Neural cell (in vitro differentiated cells): Measurements from ENCODE around the gene ACTL9. TPM values are rescaled to one million over a fixed set of nuclear protein-coding genes. Genes with fewer than 3 reads are reported as not detected.

Experiments
- H2AFZ ChIP-seq: fragments of 200-600, 300-800 bp; sonication (generic), shearing (Covaris generic); 2 replicates; pipeline ENCODE4 v1.6.0; 2014; ENCODE audit warnings: low read depth, mild to moderate bottlenecking, antibody characterized with exemption, low read length, moderate library complexity
- H3F3A ChIP-seq: fragments of 200-600 bp; shearing (Covaris generic); 2 replicates; pipeline ENCODE4 v1.6.1; 2016; ENCODE audit warnings: mild to moderate bottlenecking, moderate library complexity, mixed read lengths, antibody characterized with exemption, low read length; ENCODE audit not compliant: insufficient read depth, poor library complexity, severe bottlenecking
- H3K27ac ChIP-seq: fragments of 200-600, 300-800 bp; sonication (generic), shearing (Covaris generic); 2 replicates; pipeline ENCODE4 v1.5.1; 2014; ENCODE audit warnings: mild to moderate bottlenecking, low read length, moderate library complexity
- H3K27me3 ChIP-seq: fragments of 300-800, 200-600 bp; sonication (generic), shearing (Covaris generic); 2 replicates; pipeline ENCODE4 v1.6.0; 2014; ENCODE audit warnings: mild to moderate bottlenecking, low read depth, low read length, moderate library complexity; ENCODE audit not compliant: insufficient read depth
- H3K36me3 ChIP-seq: fragments of 300-800, 200-600 bp; sonication (generic), shearing (Covaris generic); 2 replicates; pipeline ENCODE4 v1.5.1; 2014; ENCODE audit warnings: mild to moderate bottlenecking, antibody characterized with exemption, low read length, moderate library complexity; ENCODE audit not compliant: insufficient read depth
- H3K4me2 ChIP-seq: fragments of 300-800, 200-600 bp; sonication (generic), shearing (Covaris generic); 2 replicates; pipeline ENCODE4 v1.6.0; 2014; ENCODE audit warnings: mild to moderate bottlenecking, low read length
- H3K4me3 ChIP-seq: fragments of 300-800, 200-600 bp; sonication (generic), shearing (Covaris generic); 2 replicates; pipeline ENCODE4 v1.5.1; 2014; ENCODE audit warnings: mild to moderate bottlenecking, low read length, moderate library complexity
- H3K79me2 ChIP-seq: fragments of 200-600 bp; shearing (Covaris generic); replicated peaks from 2 replicates; pipeline ENCODE4 v1.6.0; 2014; ENCODE audit warnings: mild to moderate bottlenecking, low read length, moderate library complexity; ENCODE audit not compliant: insufficient read depth
- H3K9ac ChIP-seq: fragments of 300-800, 200-600 bp; sonication (generic), shearing (Covaris generic); 2 replicates; pipeline ENCODE4 v1.6.1; 2016; ENCODE audit warnings: mild to moderate bottlenecking, low read length, mixed read lengths
- H3K9me2 ChIP-seq: fragments of 200-600 bp; shearing (Covaris generic); 2 replicates; pipeline ENCODE4 v1.6.1; 2016; ENCODE audit warnings: mild to moderate bottlenecking, low read length, mixed read lengths; ENCODE audit not compliant: insufficient read depth
- H3K9me3 ChIP-seq: fragments of 200-600, 300-800 bp; sonication (generic), shearing (Covaris generic); 2 replicates; pipeline ENCODE4 v1.6.1; 2016; ENCODE audit warnings: mild to moderate bottlenecking, mixed run types, low read length, moderate library complexity, mixed read lengths
- H4K20me1 ChIP-seq: fragments of 200-600 bp; shearing (Covaris generic); 2 replicates; pipeline ENCODE4 v1.6.1; 2016; ENCODE audit warnings: mild to moderate bottlenecking, mixed run types; ENCODE audit not compliant: insufficient read depth
- CTCF ChIP-seq: fragments of 450-650 bp; IDR thresholded peaks from 2 replicates; pipeline ENCODE4 v1.5.1; 2014; ENCODE audit warnings: antibody characterized with exemption, mild to moderate bottlenecking, moderate library complexity; ENCODE audit not compliant: poor library complexity, severe bottlenecking
- EP300 ChIP-seq: fragments of 450-650 bp; conservative IDR thresholded peaks from 2 replicates; pipeline ENCODE4 v1.6.1; 2014; ENCODE audit warnings: antibody characterized with exemption, mild to moderate bottlenecking, moderate library complexity; ENCODE audit not compliant: poor library complexity, severe bottlenecking
- EZH2 ChIP-seq: fragments of 200-600, 300-800 bp; shearing (Covaris generic), sonication (generic); IDR thresholded peaks from 2 replicates; pipeline ENCODE4 v1.6.1; 2014; ENCODE audit warnings: antibody characterized with exemption, low read length, borderline replicate concordance, mild to moderate bottlenecking; ENCODE audit not compliant: insufficient read depth, poor library complexity, severe bottlenecking
- MXI1 ChIP-seq: fragments of 450-650 bp; conservative IDR thresholded peaks from 2 replicates; pipeline ENCODE4 v1.6.1; 2014; ENCODE audit warnings: antibody characterized with exemption, mild to moderate bottlenecking; ENCODE audit not compliant: poor library complexity, severe bottlenecking
- POLR2AphosphoS5 ChIP-seq: IDR thresholded peaks from 2 replicates; pipeline ENCODE4 v1.6.1; 2012
- REST ChIP-seq: IDR thresholded peaks from 2 replicates; pipeline ENCODE4 v1.6.1; 2012; ENCODE audit warnings: borderline replicate concordance
- SMC3 ChIP-seq: fragments of 450-650 bp; conservative IDR thresholded peaks from 2 replicates; pipeline ENCODE4 v1.6.1; 2014; ENCODE audit warnings: antibody characterized with exemption, mild to moderate bottlenecking, moderate library complexity; ENCODE audit not compliant: poor library complexity
- TAF1 ChIP-seq: IDR thresholded peaks from 2 replicates; pipeline ENCODE4 v1.6.1; 2012; ENCODE audit warnings: low read depth
- polyA plus RNA-seq: library from polyadenylated mRNA; depleted of rRNA; stranded (reverse); fragments of >200 nt; gene quantifications from 2 replicates; pipeline ENCODE4 v1.2.3, GENCODE V29; 2014

Gene ACTL9
- polyA plus RNA-seq, 1 donor from 2014 or later: not detected

- Histone ChIP-seq H3K4me2 (no peak overlapping the region), H3K9me3 (no peaks in the 10 kb centered on the region), H2AFZ (no peak overlapping the region), H3K27me3 (no peaks in the 10 kb centered on the region), H3K9ac (no peak overlapping the region), H3K27ac (no peak overlapping the region), H4K20me1 (no peaks in the 10 kb centered on the region), H3K79me2 (no peaks in the 10 kb centered on the region), H3K9me2 (no peaks in the 10 kb centered on the region), H3F3A (no peaks in the 10 kb centered on the region), H3K36me3 (no peaks in the 10 kb centered on the region), H3K4me3 (no peak overlapping the region)
- TF ChIP-seq SMC3 (no peak), POLR2AphosphoS5 (no peak), MXI1 (no peak), CTCF (no peak), TAF1 (no peak), REST (no peak), EZH2 (no peak)
These were observed 38.7 kb downstream of the ACTL9 start for GRCh38 chr19:8659905-8660304.

GRCh38 chr19:8657869-8658268 is 40.7 kb downstream of the ACTL9 start:
- Histone ChIP-seq H3K9me3 (no peaks in the 10 kb centered on the region), H3K9me2 (no peaks in the 10 kb centered on the region), H3K27ac (no peak overlapping the region), H4K20me1 (no peaks in the 10 kb centered on the region), H3K4me2 (no peak overlapping the region), H3F3A (no peaks in the 10 kb centered on the region), H3K36me3 (no peaks in the 10 kb centered on the region), H2AFZ (no peak overlapping the region), H3K79me2 (no peaks in the 10 kb centered on the region), H3K9ac (no peak overlapping the region), H3K27me3 (no peaks in the 10 kb centered on the region), H3K4me3 (no peak overlapping the region)
- no peak for TF ChIP-seq POLR2AphosphoS5
- TF ChIP-seq SMC3: no peak
- TF ChIP-seq CTCF: no peak
- no peak for TF ChIP-seq EP300
- TF ChIP-seq MXI1: no peak
- no peak for TF ChIP-seq TAF1
